Uterus (tissue), 4 donors: Measurements from ENCODE around the gene ITGA11. TPM values are rescaled to one million over a fixed set of nuclear protein-coding genes. Genes with fewer than 3 reads are reported as not detected.

ENCODE experiments used
- DNase-seq, 2 donors: peaks; one replicate each; pipeline ENCODE4 v3.0.0-alpha.2; 2019 to 2020
- H3K27ac ChIP-seq, 2 donors: fragments of 200-600 bp; sonication (generic); 1 replicate in 1 of 2; 2 replicates in 1 of 2; pipeline ENCODE4 v1.5.1; 2016 to 2018
- H3K27me3 ChIP-seq, 2 donors: fragments of 200-600 bp; sonication (generic); one replicate each; pipeline ENCODE4 v1.5.1; 2018 to 2019; ENCODE audit warnings: control low read depth in 1 of 2
- H3K36me3 ChIP-seq, 2 donors: fragments of 200-600 bp; sonication (generic); one replicate each; pipeline ENCODE4 v1.5.1; 2019; ENCODE audit warnings: control low read depth in 1 of 2
- H3K4me1 ChIP-seq, 2 donors: fragments of 200-600 bp; sonication (generic); one replicate each; pipeline ENCODE4 v1.5.1; 2018 to 2019; ENCODE audit warnings: control low read depth in 1 of 2
- H3K4me3 ChIP-seq, 2 donors: fragments of 200-600 bp; sonication (generic); 1 replicate in 1 of 2; 2 replicates in 1 of 2; pipeline ENCODE4 v1.5.1; 2018 to 2019; ENCODE audit warnings: mild to moderate bottlenecking in 1 of 2
- H3K9me3 ChIP-seq, 2 donors: fragments of 200-600 bp; sonication (generic); one replicate each; pipeline ENCODE4 v1.5.1; 2019; ENCODE audit warnings: control low read depth in 1 of 2
- POLR2A ChIP-seq, 2 donors: fragments of 450-650 bp; IDR thresholded peaks; one replicate each; pipeline ENCODE4 v1.6.1; 2016; ENCODE audit warnings: antibody characterized with exemption in 2 of 2, mild to moderate bottlenecking in 1 of 2, moderate library complexity in 1 of 2
- intact Hi-C: fragments of 100-400 bp; cut with DNase I; formaldehyde crosslinking; loops from one replicate; pipeline ENCODE4 v1.15.1; 2023; ENCODE audit warnings: low total_unique reads
- total RNA-seq, 4 donors: library from RNA; depleted of rRNA in 3 of 4; stranded (reverse); fragments of >200 nt in 3 of 4; gene quantifications; one replicate each; pipeline versions ENCODE4 v1.1.0 to v1.2.4, GENCODE V29; 2014 to 2023
- TF ChIP-seq, protein P1 (sequence below), 4 experiments: fragments of 200-600 bp in 2 of 4; fragments of 450-650 bp in 2 of 4; sonication (generic) in 2 of 4; IDR thresholded peaks; one replicate each; pipeline ENCODE4 v1.5.1; 2016 to 2019; ENCODE audit warnings: antibody characterized with exemption in 4 of 4, mild to moderate bottlenecking in 2 of 4, moderate library complexity in 1 of 4
- donor health status: DM: yes; HTN: yes; CAD: no.

Gene ITGA11
- total RNA-seq, 4 donors from 2014 or later, result 37.3 to 106 (median 61.1) TPM

DNA sequence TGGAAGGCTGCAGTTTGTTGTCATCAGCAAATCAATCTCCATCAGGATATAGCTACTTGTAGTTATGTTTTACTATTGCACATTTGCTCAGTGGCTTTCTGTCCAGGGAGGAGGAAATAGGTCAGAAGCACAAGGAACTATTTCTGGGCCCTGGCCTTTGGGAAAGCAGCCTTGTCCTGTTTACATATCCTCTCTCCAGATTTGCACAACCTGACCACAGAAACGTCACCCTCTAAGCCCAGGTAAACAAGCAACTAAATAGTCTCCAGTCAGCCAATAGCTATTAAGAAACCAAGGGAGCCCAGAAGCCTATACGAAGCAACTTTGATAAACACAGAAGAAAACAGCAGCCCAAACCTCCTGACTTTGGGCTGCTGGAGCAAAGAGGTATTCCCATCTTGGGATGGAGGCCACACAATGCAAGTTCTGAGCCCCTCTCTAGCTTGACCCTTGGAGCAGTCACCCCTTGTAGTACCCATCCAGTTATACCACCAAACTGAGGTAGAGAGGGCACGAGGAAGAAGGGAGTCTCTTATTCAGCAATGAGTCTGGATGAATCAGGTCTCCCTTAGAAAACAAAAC, 156.7 kb downstream of the ITGA11 start:
- TF ChIP-seq POLR2A (IDR thresholded peaks at IDR 0.05), result no peak
- TF ChIP-seq, protein P1, sequence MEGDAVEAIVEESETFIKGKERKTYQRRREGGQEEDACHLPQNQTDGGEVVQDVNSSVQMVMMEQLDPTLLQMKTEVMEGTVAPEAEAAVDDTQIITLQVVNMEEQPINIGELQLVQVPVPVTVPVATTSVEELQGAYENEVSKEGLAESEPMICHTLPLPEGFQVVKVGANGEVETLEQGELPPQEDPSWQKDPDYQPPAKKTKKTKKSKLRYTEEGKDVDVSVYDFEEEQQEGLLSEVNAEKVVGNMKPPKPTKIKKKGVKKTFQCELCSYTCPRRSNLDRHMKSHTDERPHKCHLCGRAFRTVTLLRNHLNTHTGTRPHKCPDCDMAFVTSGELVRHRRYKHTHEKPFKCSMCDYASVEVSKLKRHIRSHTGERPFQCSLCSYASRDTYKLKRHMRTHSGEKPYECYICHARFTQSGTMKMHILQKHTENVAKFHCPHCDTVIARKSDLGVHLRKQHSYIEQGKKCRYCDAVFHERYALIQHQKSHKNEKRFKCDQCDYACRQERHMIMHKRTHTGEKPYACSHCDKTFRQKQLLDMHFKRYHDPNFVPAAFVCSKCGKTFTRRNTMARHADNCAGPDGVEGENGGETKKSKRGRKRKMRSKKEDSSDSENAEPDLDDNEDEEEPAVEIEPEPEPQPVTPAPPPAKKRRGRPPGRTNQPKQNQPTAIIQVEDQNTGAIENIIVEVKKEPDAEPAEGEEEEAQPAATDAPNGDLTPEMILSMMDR (IDR thresholded peaks at IDR 0.05), result no peak
- no peaks in the 10 kb centered on the region for H3K27me3 ChIP-seq
- intact Hi-C loops, result no loop called here
- H3K4me3 ChIP-seq, result no peak overlapping the region
- DNase-seq, result no peak
- H3K27ac ChIP-seq, result peak overlapping the region; percentile 99
- no peaks in the 10 kb centered on the region for H3K36me3 ChIP-seq
- H3K4me1 ChIP-seq, result peaks cover 14 to 20% of the 10 kb centered on the region in 2 donors
- no peaks in the 10 kb centered on the region for H3K9me3 ChIP-seq

DNA sequence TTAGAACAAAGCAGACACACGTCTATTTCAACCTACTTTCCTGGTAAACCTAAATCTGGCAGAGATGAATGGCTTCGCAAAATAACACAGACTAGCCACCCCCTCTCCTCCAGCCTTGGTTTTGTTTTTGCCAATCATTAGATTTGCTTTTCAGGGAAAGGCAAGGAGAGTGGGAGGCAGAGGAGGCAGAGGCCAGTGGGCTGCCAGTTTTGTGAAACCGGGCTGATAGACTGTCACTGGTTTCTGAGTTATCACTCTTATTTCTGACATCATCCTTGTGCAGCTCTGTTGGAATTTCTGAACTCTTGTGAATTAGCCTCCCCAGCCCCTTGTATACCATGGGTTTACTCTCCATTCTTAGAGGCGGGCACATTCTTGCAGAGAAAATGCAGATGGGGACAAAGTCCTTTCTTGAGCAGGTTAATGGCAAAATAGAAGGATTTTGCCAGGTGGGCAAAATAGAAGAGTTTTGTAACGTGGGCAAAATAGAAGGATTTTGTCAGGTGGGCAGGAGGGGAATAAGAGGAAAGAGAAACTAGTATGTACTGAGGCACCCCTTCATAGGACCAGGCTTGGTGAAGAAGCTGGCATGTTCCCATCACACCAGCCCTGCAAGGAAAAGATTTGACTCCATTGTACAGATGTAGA, 157.6 kb downstream of the ITGA11 start:
- no peak for DNase-seq
- Histone ChIP-seq H3K27me3 (no peaks in the 10 kb centered on the region), H3K9me3 (no peaks in the 10 kb centered on the region), H3K27ac (peak overlapping the region; percentile 99), H3K4me3 (no peak overlapping the region), H3K4me1 (peaks cover 14 to 20% of the 10 kb centered on the region in 2 donors), H3K36me3 (no peaks in the 10 kb centered on the region)
- intact Hi-C loops, result no loop called here
- no peak for TF ChIP-seq POLR2A (IDR thresholded peaks at IDR 0.05)
- TF ChIP-seq, protein P1 (IDR thresholded peaks at IDR 0.05), result no peak

DNA sequence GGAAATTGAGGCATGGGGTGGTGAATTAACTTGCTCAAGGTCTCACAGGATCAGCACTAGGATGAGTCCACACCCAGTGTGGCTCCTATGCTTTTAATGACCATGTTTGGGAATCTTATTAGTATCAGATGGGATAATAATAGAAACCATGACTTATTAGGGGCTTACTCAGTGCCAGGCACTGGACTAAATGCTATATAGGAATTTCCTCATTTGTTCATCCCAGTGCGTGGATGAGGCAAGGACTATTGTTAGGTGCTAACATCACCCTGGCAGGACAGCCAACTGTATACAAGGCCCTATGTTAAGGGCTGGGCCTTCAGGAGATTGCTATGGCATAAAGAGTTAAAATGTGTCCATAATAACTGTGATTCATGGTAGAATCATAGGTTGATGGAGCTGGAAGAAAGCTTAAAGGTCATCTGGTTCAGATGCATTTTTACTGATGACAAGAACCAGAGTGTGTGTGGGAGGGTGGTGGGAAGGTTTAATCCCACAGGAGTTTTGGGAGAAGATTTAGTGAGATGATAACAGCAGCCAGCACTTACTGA, 159.2 kb downstream of the ITGA11 start:
- no peaks in the 10 kb centered on the region for H3K36me3 ChIP-seq
- H3K27me3 ChIP-seq, result no peaks in the 10 kb centered on the region
- H3K4me3 ChIP-seq, result no peak overlapping the region
- no peaks in the 10 kb centered on the region for H3K9me3 ChIP-seq
- intact Hi-C loops, result no loop called here
- H3K4me1 ChIP-seq, result peaks cover 14 to 20% of the 10 kb centered on the region in 2 donors
- peak; percentile 67 to 88 for DNase-seq
- H3K27ac ChIP-seq, result peak overlapping the region; percentile 99
- peak in 1 of 2 donors; percentile 7 for TF ChIP-seq POLR2A (IDR thresholded peaks at IDR 0.05)
- TF ChIP-seq, protein P1 (IDR thresholded peaks at IDR 0.05), result no peak

DNA sequence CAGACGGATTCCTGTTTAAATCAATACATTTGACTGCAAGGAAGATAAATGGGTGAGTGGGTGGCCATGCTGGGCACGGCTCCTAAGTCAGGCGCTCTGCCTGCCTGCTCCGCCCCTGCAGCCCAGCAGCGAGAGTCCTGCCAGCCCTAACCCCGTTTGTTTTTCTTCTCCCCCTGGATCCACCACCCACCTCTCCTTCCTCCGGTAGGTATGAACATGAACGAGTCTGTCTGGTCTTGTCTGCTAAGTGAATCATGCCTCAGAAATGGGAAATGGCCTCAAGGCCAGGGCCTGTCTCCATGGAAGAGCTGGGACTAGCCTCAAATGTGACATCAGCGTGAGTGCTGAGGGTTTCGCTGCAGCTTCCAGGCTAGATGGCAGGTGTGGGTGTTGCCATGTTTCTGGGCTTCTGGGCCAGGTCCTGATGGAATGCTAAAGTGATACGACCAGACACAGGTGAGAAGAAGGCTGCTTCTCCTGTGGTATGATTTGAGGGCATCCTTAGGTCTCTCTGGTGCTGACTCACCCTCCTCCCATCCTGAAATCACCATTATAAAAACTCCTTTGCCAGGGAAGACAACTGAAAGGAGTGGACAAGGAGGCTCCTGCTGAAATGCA, 160.0 kb downstream of the ITGA11 start:
- Histone ChIP-seq H3K4me3 (no peak overlapping the region), H3K27me3 (no peaks in the 10 kb centered on the region), H3K9me3 (no peaks in the 10 kb centered on the region), H3K27ac (peak overlapping the region; percentile 99), H3K36me3 (no peaks in the 10 kb centered on the region), H3K4me1 (peaks cover 14 to 20% of the 10 kb centered on the region in 2 donors)
- intact Hi-C loops, result no loop called here
- TF ChIP-seq, protein P1 (IDR thresholded peaks at IDR 0.05), result no peak
- peak in 1 of 2 donors; percentile 33 for TF ChIP-seq POLR2A (IDR thresholded peaks at IDR 0.05)
- peak; percentile 62 to 71 for DNase-seq

DNA sequence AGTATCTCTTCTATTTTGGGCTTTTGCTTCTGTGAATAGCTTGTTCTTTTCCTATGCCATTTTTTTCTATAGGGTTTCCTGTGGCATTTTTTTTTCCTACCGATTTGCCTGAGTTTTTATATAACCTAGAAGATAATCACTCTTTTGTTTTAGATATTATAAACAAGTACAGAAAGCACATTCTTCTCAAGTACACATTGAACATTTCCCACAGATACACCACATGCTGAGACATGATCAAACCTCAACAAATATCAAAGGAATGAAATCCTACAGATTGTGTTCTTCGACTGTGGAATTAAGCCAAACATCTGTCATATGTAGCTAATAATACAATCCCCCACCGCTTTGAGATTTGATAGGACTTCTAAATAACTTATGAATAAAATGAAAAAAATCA, 163.6 kb downstream of the ITGA11 start:
- no peak overlapping the region for H3K4me3 ChIP-seq
- no peak overlapping the region for H3K27ac ChIP-seq
- H3K4me1 ChIP-seq, result peaks cover 11 to 14% of the 10 kb centered on the region in 2 donors
- no peaks in the 10 kb centered on the region for H3K9me3 ChIP-seq
- H3K36me3 ChIP-seq, result no peaks in the 10 kb centered on the region
- no peak for DNase-seq
- intact Hi-C loops, result no loop called here
- no peaks in the 10 kb centered on the region for H3K27me3 ChIP-seq
- no peak for TF ChIP-seq POLR2A (IDR thresholded peaks at IDR 0.05)
- TF ChIP-seq, protein P1 (IDR thresholded peaks at IDR 0.05), result no peak
